NCI-H1417 treated with DMSO at 0.1 percent for 48 hours (cell line): Measurements from ENCODE around the gene SNX2.
"Not testable (repeated sequence)": the region's sequence is repeated elsewhere in the genome, so short reads cannot be mapped to it uniquely, and the experiment has no call there.

Source experiments
- DNase-seq: peaks from one replicate; lab custom pipeline; 2025; lab: John Stamatoyannopoulos, UW

Gene SNX2

GRCh38 chr5:122844136-122844909, 69.4 kb downstream of the SNX2 start:
- no peak for DNase-seq

- no peak for DNase-seq
Measured at GRCh38 chr5:122844910-122845228, 70.0 kb downstream of the SNX2 start.

- no peak for DNase-seq
Measured at GRCh38 chr5:122845229-122846050, 70.6 kb downstream of the SNX2 start, which contains the start of gene SNX24. Gene SNX24 (plus strand): TSS chr5:122845613. CDS start chr5:122845634, 21 bp downstream.

GRCh38 chr5:122846051-122846550, 71.2 kb downstream of the SNX2 start:
- DNase-seq: no peak

- no peak for DNase-seq
Measured at GRCh38 chr5:122847687-122848081, 72.8 kb downstream of the SNX2 start.

GRCh38 chr5:122849771-122850170, 74.9 kb downstream of the SNX2 start:
- no peak for DNase-seq

GRCh38 chr5:122857538-122857937, 82.7 kb downstream of the SNX2 start:
- not testable (repeated sequence) for DNase-seq

GRCh38 chr5:122858451-122858850, 83.6 kb downstream of the SNX2 start:
- no peak for DNase-seq

- DNase-seq: no peak
Measured at GRCh38 chr5:122863240-122863639, 88.4 kb downstream of the SNX2 start.

GRCh38 chr5:122863721-122864120, 88.8 kb downstream of the SNX2 start:
- no peak for DNase-seq

GRCh38 chr5:122864400-122864799, 89.5 kb downstream of the SNX2 start:
- no peak for DNase-seq

- DNase-seq: no peak
Measured at GRCh38 chr5:122864842-122865241, 90.0 kb downstream of the SNX2 start.

GRCh38 chr5:122870219-122870856, 95.5 kb downstream of the SNX2 start:
- DNase-seq: no peak

GRCh38 chr5:122871661-122872060, 96.8 kb downstream of the SNX2 start:
- no peak for DNase-seq

- no peak for DNase-seq
Measured at GRCh38 chr5:122874179-122874875, 99.4 kb downstream of the SNX2 start.

- no peak for DNase-seq
Measured at GRCh38 chr5:122877518-122877917, 102.6 kb downstream of the SNX2 start.

GRCh38 chr5:122879076-122879475, 104.2 kb downstream of the SNX2 start:
- no peak for DNase-seq
